Endothelial cell of umbilical vein (primary cell): ENCODE results near the gene KANSL1. TPM values are rescaled to one million over a fixed set of nuclear protein-coding genes. Genes with fewer than 3 reads are reported as not detected.
"Not testable (repeated sequence)": the region's sequence is repeated elsewhere in the genome, so short reads cannot be mapped to it uniquely, and the experiment has no call there.

Source experiments
- BruUV-seq: library from RNA; stranded (reverse); fragments of 400-500 nt; replicated peaks from 2 replicates; lab custom pipeline; 2021; lab: Mats Ljungman, UMichigan
- CTCF ChIA-PET: fragments of 300-600, 350-600 bp; sonication (Branson Sonifier 250); formaldehyde crosslinking; loops from one replicate; lab custom pipeline; 2021; ENCODE audit warnings: antibody characterized with exemption, inconsistent platforms; lab: Charles Lee
- POLR2A ChIA-PET: fragments of 300-600, 350-600 bp; sonication (Branson Sonifier 250); formaldehyde crosslinking; loops from one replicate; lab custom pipeline; 2021; ENCODE audit warnings: antibody characterized with exemption, inconsistent platforms; lab: Charles Lee
- DNase-seq: peaks from one replicate; pipeline ENCODE4 v3.0.0-alpha.2; 2011; ENCODE audit warnings: low read depth, low spot score
- FAIRE-seq: peaks from 2 replicates; lab custom pipeline; 2011; peaks lifted over from hg19 to GRCh38; lab: Jason Lieb, UNC
- H2AFZ ChIP-seq: 2 replicates; pipeline ENCODE4 v1.6.0; 2012; ENCODE audit warnings: low read depth, low read length, control low read depth, inconsistent platforms
- H3K27ac ChIP-seq: 2 replicates; pipeline ENCODE4 v1.5.1; 2011; ENCODE audit warnings: low read depth, mild to moderate bottlenecking, control low read depth, low read length, moderate library complexity; ENCODE audit not compliant: insufficient read depth
- H3K27me3 ChIP-seq, 2 experiments: 2 replicates each; pipeline versions ENCODE4 v1.6.0 to v1.6.1; 2011; ENCODE audit warnings: low read length in 2 of 2, mixed read lengths in 1 of 2; ENCODE audit not compliant: control insufficient read depth in 2 of 2, insufficient read depth in 2 of 2
- H3K36me3 ChIP-seq, 2 experiments: 2 replicates in 1 of 2; 3 replicates in 1 of 2; pipeline ENCODE4 v1.5.1; 2011; ENCODE audit warnings: low read length in 2 of 2, mild to moderate bottlenecking in 1 of 2, moderate library complexity in 1 of 2; ENCODE audit not compliant: control insufficient read depth in 2 of 2, insufficient read depth in 2 of 2; ENCODE audit errors: extremely low read depth in 1 of 2
- H3K4me1 ChIP-seq: 3 replicates; pipeline ENCODE4 v1.5.1; 2011; ENCODE audit warnings: mild to moderate bottlenecking, low read length; ENCODE audit not compliant: control insufficient read depth, insufficient read depth; ENCODE audit errors: extremely low read depth
- H3K4me2 ChIP-seq: 2 replicates; pipeline ENCODE4 v1.6.1; 2011; ENCODE audit warnings: low read length, control low read depth, mixed read lengths; ENCODE audit not compliant: insufficient read depth
- H3K4me3 ChIP-seq, 3 experiments: fragments of 200-600 bp in 1 of 3; sonication (generic), shearing (Covaris generic) in 1 of 3; replicated peaks in 1 of 3; 2 replicates each; pipeline ENCODE4 v1.5.1; 2011 to 2016; ENCODE audit warnings: control low read depth in 3 of 3, low read length in 3 of 3, mild to moderate bottlenecking in 2 of 3, inconsistent platforms in 1 of 3, low read depth in 1 of 3, moderate library complexity in 1 of 3; ENCODE audit not compliant: insufficient read depth in 1 of 3
- H3K79me2 ChIP-seq: 2 replicates; pipeline ENCODE4 v1.6.0; 2012; ENCODE audit warnings: low read length, inconsistent platforms; ENCODE audit not compliant: control insufficient read depth, insufficient read depth
- H3K9ac ChIP-seq: replicated peaks from 2 replicates; pipeline ENCODE3; 2011; ENCODE audit warnings: low read length, control low read depth; ENCODE audit not compliant: insufficient read depth; ENCODE audit errors: extremely low read depth
- H3K9me1 ChIP-seq: replicated peaks from 3 replicates; pipeline ENCODE4 v1.6.0; 2011; ENCODE audit warnings: mild to moderate bottlenecking, low read length; ENCODE audit not compliant: control insufficient read depth, insufficient read depth; ENCODE audit errors: extremely low read depth
- H3K9me3 ChIP-seq: replicated peaks from 2 replicates; pipeline ENCODE4 v1.5.1; 2012; ENCODE audit warnings: low read length, inconsistent platforms; ENCODE audit not compliant: control insufficient read depth, insufficient read depth
- H4K20me1 ChIP-seq: replicated peaks from 2 replicates; pipeline ENCODE3; 2011; ENCODE audit warnings: mild to moderate bottlenecking, low read length; ENCODE audit not compliant: control insufficient read depth, insufficient read depth; ENCODE audit errors: extremely low read depth
- CTCF ChIP-seq, 2 donors: IDR thresholded peaks; 1 replicate in 1 of 2; 2 replicates in 1 of 2; pipeline ENCODE4 v1.5.1; 2011; ENCODE audit warnings: low read length in 2 of 2, mild to moderate bottlenecking in 2 of 2, moderate library complexity in 2 of 2, control low read depth in 1 of 2, inconsistent platforms in 1 of 2, low read depth in 1 of 2; ENCODE audit not compliant: insufficient read depth in 1 of 2; ENCODE audit errors: extremely low read depth in 1 of 2
- EZH2 ChIP-seq: IDR thresholded peaks from 2 replicates; pipeline ENCODE4 v1.6.1; 2012; ENCODE audit warnings: borderline replicate concordance, low read depth, mild to moderate bottlenecking, moderate library complexity, low read length, inconsistent platforms; ENCODE audit not compliant: severe bottlenecking
- GATA2 ChIP-seq: IDR thresholded peaks from 2 replicates; pipeline ENCODE4 v1.7.0; 2011; ENCODE audit warnings: low read depth, mild to moderate bottlenecking, moderate library complexity, mixed read lengths, low read length; ENCODE audit not compliant: insufficient read length, insufficient read depth
- JUN ChIP-seq: IDR thresholded peaks from 2 replicates; pipeline ENCODE4 v1.6.1; 2011; ENCODE audit warnings: borderline replicate concordance, low read depth; ENCODE audit not compliant: insufficient read length, insufficient read depth
- MYC ChIP-seq: IDR thresholded peaks from one replicate; pipeline ENCODE4 v1.6.1; 2011; ENCODE audit warnings: mild to moderate bottlenecking, low read depth, low read length
- POLR2A ChIP-seq: IDR thresholded peaks from 2 replicates; pipeline ENCODE4 v1.6.1; 2012; ENCODE audit warnings: low read depth, mild to moderate bottlenecking, control low read depth, low read length
- POLR2AphosphoS5 ChIP-seq: IDR thresholded peaks from 2 replicates; pipeline ENCODE4 v1.6.1; 2012; ENCODE audit warnings: low read depth, mild to moderate bottlenecking, control low read depth, low read length, moderate library complexity; ENCODE audit not compliant: insufficient read depth
- dilution Hi-C: fragments of 300-500 bp; cut with MboI; formaldehyde crosslinking; loops from one replicate; pipeline ENCODE4 v1.15.0; 2019; ENCODE audit warnings: low sequenced_read_pairs; ENCODE audit not compliant: extremely low pct_ligation_motif_present
- intact Hi-C: fragments of 100-400 bp; cut with micrococcal nuclease; formaldehyde crosslinking; loops from one replicate; pipeline ENCODE4 v1.10.0; 2022
- polyA plus RNA-seq, 4 experiments: library from polyadenylated mRNA; depleted of rRNA in 3 of 4; stranded (reverse) in 3 of 4; unstranded in 1 of 4; fragments of >200 nt; gene quantifications; 2 replicates each; pipeline versions ENCODE4 v1.2.1 to v1.2.3, GENCODE V29; 2011 to 2012; ENCODE audit warnings: missing spikeins in 1 of 4
- total RNA-seq: library from RNA; stranded (reverse); gene quantifications from 2 replicates; pipeline ENCODE4 v1.2.3, GENCODE V29; 2021
- TF ChIP-seq, protein P1 (sequence below): IDR thresholded peaks from 2 replicates; pipeline ENCODE4 v1.6.1; 2011; ENCODE audit not compliant: insufficient read depth, insufficient read length

KANSL1 gene
- total and polyA plus RNA-seq, 2 donors (not counting 3 experiments of a cell fraction or from before 2014, with no cell fraction given): 29.1 to 74.0 TPM

DNA sequence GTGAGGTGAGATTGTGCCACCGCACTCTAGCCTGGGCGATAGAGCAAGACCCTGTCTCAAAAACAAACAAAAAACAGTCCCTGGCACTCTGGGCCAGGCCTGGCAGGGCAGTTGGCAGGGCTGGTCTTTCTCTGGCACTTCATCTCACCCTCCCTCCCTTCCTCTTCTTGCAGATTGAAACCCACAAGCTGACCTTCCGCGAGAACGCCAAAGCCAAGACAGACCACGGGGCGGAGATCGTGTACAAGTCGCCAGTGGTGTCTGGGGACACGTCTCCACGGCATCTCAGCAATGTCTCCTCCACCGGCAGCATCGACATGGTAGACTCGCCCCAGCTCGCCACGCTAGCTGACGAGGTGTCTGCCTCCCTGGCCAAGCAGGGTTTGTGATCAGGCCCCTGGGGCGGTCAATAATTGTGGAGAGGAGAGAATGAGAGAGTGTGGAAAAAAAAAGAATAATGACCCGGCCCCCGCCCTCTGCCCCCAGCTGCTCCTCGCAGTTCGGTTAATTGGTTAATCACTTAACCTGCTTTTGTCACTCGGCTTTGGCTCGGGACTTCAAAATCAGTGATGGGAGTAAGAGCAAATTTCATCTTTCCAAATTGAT, 169.3 kb downstream of the KANSL1 start:
- no peaks in the 10 kb centered on the region for H3K27me3 ChIP-seq
- DNase-seq (no peak), FAIRE-seq (no peak)
- H3K9me3 ChIP-seq: no peaks in the 10 kb centered on the region
- H3K4me3 ChIP-seq: no peak overlapping the region
- H3K79me2 ChIP-seq: no peaks in the 10 kb centered on the region
- no peak overlapping the region for H3K4me2 ChIP-seq
- no peak overlapping the region for H2AFZ ChIP-seq
- ChIA-PET CTCF (no interaction called here), POLR2A (no interaction called here)
- H3K4me1 ChIP-seq: no peaks in the 10 kb centered on the region
- intact Hi-C loops: no loop called here
- dilution Hi-C loops: no loop called here
- peaks cover 0 to 11% of the 10 kb centered on the region in 2 experiments for H3K36me3 ChIP-seq
- H3K27ac ChIP-seq: no peak overlapping the region
- no peaks in the 10 kb centered on the region for H3K9me1 ChIP-seq
- no TSS peak for BruUV-seq
- TF ChIP-seq POLR2AphosphoS5: no peak
- TF ChIP-seq GATA2: no peak
- TF ChIP-seq EZH2: no peak
- no peak for TF ChIP-seq POLR2A
- TF ChIP-seq MYC: no peak
- TF ChIP-seq JUN: no peak
- TF ChIP-seq, protein P1, sequence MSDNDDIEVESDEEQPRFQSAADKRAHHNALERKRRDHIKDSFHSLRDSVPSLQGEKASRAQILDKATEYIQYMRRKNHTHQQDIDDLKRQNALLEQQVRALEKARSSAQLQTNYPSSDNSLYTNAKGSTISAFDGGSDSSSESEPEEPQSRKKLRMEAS: no peak
- no peak for TF ChIP-seq CTCF (IDR thresholded peaks at IDR 0.05; ENCODE audit: extremely low read depth in 1 of 2, insufficient read depth in 1 of 2, low read depth in 1 of 2, low read length in 2 of 2)
- H3K9ac ChIP-seq: no peak overlapping the region
- no peaks in the 10 kb centered on the region for H4K20me1 ChIP-seq

- dilution Hi-C loops, H3K27me3 ChIP-seq, H2AFZ ChIP-seq, H3K27ac ChIP-seq, H4K20me1 ChIP-seq, FAIRE-seq, intact Hi-C loops, H3K9ac ChIP-seq, DNase-seq, H3K9me1 ChIP-seq, H3K36me3 ChIP-seq, CTCF ChIA-PET, H3K4me2 ChIP-seq, POLR2A ChIA-PET, H3K4me1 ChIP-seq, H3K9me3 ChIP-seq, BruUV-seq, H3K79me2 ChIP-seq, H3K4me3 ChIP-seq: not testable (repeated sequence)
Observed at GRCh38 chr17:46023366-46023765, 169.9 kb downstream of the KANSL1 start.
